ENCODE data around the gene ECE1.
A peak's percentile ranks its signal among the peaks of the same experiment; 100 is the strongest.

The ECE1 gene

DNA sequence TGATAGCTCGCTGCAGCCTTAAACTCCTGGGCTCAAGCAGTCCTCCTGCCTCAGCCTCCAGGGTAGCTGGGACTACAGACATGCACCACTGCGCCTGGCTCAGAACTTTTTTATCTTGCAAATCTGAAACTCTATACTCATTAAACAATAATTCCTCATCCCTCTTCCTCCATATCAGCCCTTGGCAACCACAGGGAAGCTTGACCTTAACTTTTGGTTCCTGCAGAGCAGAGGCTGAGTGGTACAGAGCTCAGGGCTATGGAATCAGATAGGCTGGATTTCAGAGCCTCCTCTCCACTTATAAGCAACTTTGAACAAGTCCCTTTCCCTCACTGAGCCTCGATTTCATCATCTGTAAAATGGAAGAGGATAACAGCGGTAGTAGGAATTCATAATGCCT, 47.4 kb downstream of the ECE1 start:
- peaks cover 22% of the 10 kb centered on the region for H3K36me3 Mint-ChIP-seq (ENCODE audit: low read depth)
- no peaks in the 10 kb centered on the region for H3K9me3 Mint-ChIP-seq
- H3K27me3 Mint-ChIP-seq (ENCODE audit: low read depth) = no peaks in the 10 kb centered on the region
- H3K27ac Mint-ChIP-seq = no peak overlapping the region
- TF ChIP-seq, protein P1, sequence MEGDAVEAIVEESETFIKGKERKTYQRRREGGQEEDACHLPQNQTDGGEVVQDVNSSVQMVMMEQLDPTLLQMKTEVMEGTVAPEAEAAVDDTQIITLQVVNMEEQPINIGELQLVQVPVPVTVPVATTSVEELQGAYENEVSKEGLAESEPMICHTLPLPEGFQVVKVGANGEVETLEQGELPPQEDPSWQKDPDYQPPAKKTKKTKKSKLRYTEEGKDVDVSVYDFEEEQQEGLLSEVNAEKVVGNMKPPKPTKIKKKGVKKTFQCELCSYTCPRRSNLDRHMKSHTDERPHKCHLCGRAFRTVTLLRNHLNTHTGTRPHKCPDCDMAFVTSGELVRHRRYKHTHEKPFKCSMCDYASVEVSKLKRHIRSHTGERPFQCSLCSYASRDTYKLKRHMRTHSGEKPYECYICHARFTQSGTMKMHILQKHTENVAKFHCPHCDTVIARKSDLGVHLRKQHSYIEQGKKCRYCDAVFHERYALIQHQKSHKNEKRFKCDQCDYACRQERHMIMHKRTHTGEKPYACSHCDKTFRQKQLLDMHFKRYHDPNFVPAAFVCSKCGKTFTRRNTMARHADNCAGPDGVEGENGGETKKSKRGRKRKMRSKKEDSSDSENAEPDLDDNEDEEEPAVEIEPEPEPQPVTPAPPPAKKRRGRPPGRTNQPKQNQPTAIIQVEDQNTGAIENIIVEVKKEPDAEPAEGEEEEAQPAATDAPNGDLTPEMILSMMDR (IDR thresholded peaks at IDR 0.05; ENCODE audit: unreplicated experiment in 3 of 3) = no peak
- H3K4me3 Mint-ChIP-seq = no peak overlapping the region
- peaks cover 21% of the 10 kb centered on the region for H3K4me1 Mint-ChIP-seq

DNA sequence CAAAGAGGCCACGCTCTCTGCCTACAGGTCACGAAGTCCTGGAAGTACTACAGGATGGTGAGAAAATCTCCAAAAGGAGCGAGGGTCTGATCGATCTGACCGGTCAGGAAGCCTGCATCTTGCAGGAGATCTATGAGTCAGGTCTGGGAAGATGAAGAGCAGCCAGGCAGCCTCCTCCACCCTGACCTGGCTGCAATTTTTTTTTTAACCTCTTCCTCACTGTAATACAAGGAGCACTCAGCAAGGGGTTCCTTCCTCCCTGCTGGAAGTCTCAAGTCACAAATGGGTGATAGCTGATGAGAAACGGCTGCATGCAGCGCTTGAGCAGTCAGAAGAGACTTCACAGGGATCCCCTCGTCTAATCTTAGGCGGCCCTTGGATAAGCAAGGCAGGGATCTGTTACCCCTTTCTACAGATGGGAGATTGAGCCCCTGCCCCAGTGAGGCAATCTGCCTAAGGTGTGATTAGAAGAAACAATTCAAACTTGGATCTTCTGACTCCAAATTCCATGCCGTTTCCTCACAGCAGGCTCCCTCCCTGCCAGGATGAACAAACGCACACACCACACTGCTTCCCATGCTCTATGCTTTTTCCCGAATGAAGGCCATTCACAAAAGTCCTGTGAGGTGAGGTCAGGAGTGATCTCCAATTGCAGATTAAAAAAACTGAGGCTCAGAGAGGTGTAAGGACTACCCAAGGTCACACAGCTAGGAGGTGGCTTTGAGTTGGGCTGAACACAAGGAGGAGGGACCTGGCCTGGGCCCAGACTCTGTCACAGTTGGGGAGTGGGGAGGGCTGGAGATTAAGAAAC, 48.3 kb downstream of the ECE1 start:
- Mint-ChIP-seq H3K4me3 (no peak overlapping the region), H3K9me3 (no peaks in the 10 kb centered on the region), H3K27ac (peak overlapping the region in 1 of 3 experiments; percentile 27), H3K27me3 (ENCODE audit: low read depth) (no peaks in the 10 kb centered on the region), H3K36me3 (ENCODE audit: low read depth) (peaks cover 21% of the 10 kb centered on the region), H3K4me1 (peaks cover 30% of the 10 kb centered on the region)
- TF ChIP-seq, protein P1 (IDR thresholded peaks at IDR 0.05; ENCODE audit: unreplicated experiment in 3 of 3) = no peak

DNA sequence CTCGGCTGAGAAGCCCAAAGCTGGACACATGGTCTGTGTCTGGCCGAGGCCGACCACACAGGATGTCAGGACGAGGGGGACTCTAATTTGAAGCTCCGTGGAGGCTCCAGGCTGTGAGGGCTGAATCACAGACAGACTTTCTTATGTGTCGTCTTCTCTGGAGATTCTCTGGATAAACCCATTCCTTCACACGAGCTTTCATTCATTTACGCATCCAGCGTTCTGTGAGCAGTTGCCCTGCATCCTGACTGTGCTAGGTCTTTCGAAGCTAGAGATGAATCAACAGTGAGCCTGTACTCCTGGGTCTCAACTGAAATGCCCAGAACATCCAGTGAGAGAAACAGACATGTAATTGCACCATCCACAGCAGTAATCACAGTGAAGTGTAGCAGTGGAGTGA, 49.6 kb downstream of the ECE1 start:
- H3K27me3 Mint-ChIP-seq (ENCODE audit: low read depth) = no peaks in the 10 kb centered on the region
- peaks cover 26% of the 10 kb centered on the region for H3K36me3 Mint-ChIP-seq (ENCODE audit: low read depth)
- no peak overlapping the region for H3K4me3 Mint-ChIP-seq
- TF ChIP-seq, protein P1 (IDR thresholded peaks at IDR 0.05; ENCODE audit: unreplicated experiment in 3 of 3) = no peak
- H3K9me3 Mint-ChIP-seq = no peaks in the 10 kb centered on the region
- H3K27ac Mint-ChIP-seq = no peak overlapping the region
- peaks cover 34% of the 10 kb centered on the region for H3K4me1 Mint-ChIP-seq

DNA sequence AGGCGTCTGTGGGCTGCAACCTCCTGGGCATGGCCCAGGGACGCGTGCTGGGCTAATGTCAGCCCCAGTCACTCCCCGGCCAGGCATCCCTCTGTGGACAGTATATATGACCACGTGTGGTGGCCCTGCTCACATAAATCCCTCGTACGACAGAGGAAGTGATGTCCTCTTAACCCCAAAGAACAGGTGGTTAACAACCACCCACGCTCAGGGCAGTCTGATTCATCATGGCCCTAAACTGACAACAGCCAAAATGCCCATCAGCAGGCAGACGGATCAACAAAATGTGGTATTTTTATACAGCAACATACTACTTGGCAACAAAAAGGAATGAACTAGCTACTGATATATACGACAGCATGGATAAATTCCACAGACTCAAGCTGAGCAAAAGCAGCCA, 51.0 kb downstream of the ECE1 start:
- no peaks in the 10 kb centered on the region for H3K27me3 Mint-ChIP-seq (ENCODE audit: low read depth)
- peak overlapping the region in 2 of 3 experiments; percentile 17 to 59 for H3K27ac Mint-ChIP-seq
- TF ChIP-seq, protein P1 (IDR thresholded peaks at IDR 0.05; ENCODE audit: unreplicated experiment in 3 of 3) = no peak
- H3K4me3 Mint-ChIP-seq = no peak overlapping the region
- H3K36me3 Mint-ChIP-seq (ENCODE audit: low read depth) = peaks cover 19% of the 10 kb centered on the region
- H3K4me1 Mint-ChIP-seq = peaks cover 34% of the 10 kb centered on the region
- no peaks in the 10 kb centered on the region for H3K9me3 Mint-ChIP-seq

DNA sequence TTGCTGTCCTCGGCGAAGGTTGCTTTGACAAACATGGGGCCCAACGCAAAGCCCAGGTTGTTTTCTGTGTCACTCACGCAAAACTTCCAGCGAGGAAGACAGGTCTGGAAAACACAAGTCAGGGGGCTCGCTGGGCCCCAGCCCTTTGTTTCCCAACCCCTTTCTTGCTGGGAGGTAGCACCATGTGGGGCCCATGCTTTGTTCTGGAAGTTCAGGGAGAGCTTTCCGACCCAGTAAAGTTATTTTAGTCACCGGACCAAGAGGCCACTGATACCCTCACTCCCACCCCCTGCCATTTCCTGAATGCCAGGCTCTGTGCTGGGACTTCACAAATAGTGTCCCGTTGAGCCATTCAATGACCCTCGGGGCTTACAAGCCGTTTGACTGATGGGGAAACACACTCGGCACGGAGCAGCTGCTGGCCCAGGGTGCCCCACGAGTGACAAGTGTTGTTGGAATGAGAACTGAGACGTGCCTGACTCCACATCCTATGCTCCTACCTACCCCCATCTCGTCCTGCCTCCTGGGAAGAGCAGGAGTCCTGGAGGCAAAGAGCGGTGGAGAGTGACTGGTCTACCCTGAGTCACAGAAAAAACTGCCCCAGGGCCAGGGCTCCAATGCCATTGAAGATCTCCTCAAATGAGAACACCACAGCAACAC, 52.0 kb downstream of the ECE1 start:
- Mint-ChIP-seq H3K4me3 (no peak overlapping the region), H3K4me1 (peaks cover 34% of the 10 kb centered on the region), H3K27ac (peak overlapping the region in 1 of 3 experiments; percentile 54), H3K36me3 (ENCODE audit: low read depth) (peaks cover 24% of the 10 kb centered on the region), H3K9me3 (no peaks in the 10 kb centered on the region), H3K27me3 (ENCODE audit: low read depth) (no peaks in the 10 kb centered on the region)
- TF ChIP-seq, protein P1 (IDR thresholded peaks at IDR 0.05; ENCODE audit: unreplicated experiment in 3 of 3) = no peak

Measured in nephron (organoid).